HG03025 (cell line): ENCODE results near the gene INSC.
A peak's percentile ranks its signal among the peaks of the same experiment; 100 is the strongest.

Source experiments
- ATAC-seq: cut with Tn5 transposase; IDR thresholded peaks from one replicate; pipeline ENCODE4 v1.9.1; 2021; ENCODE audit warnings: mild to moderate bottlenecking, moderate library complexity; ENCODE audit not compliant: unreplicated experiment, low FRiP score

INSC gene

GRCh38 chr11:15108592-15109130 lies 6.1 kb upstream of the INSC start:
- ATAC-seq, result no peak

- ATAC-seq, result no peak
Measured at GRCh38 chr11:15109602-15110001, 5.1 kb upstream of the INSC start.

- ATAC-seq, result no peak
Measured at GRCh38 chr11:15111215-15111614, 3.5 kb upstream of the INSC start.

- ATAC-seq, result no peak
Measured at GRCh38 chr11:15112131-15112541, 2.6 kb upstream of the INSC start.

- peak; percentile 94 for ATAC-seq
Measured at GRCh38 chr11:15113381-15113780, 1.3 kb upstream of the INSC start.

- ATAC-seq, result no peak
Measured at GRCh38 chr11:15115686-15116085, 963 bp downstream of the INSC start.

- no peak for ATAC-seq
Measured at GRCh38 chr11:15117751-15118150, 3.0 kb downstream of the INSC start.

GRCh38 chr11:15118431-15118830 lies 3.7 kb downstream of the INSC start:
- ATAC-seq, result no peak

- no peak for ATAC-seq
Measured at GRCh38 chr11:15119352-15119751, 4.6 kb downstream of the INSC start.

- no peak for ATAC-seq
Measured at GRCh38 chr11:15119826-15120225, 5.1 kb downstream of the INSC start.

- no peak for ATAC-seq
Measured at GRCh38 chr11:15123849-15124248, 9.1 kb downstream of the INSC start.

GRCh38 chr11:15124528-15124927 lies 9.8 kb downstream of the INSC start:
- ATAC-seq, result no peak

GRCh38 chr11:15127341-15127740 lies 12.6 kb downstream of the INSC start:
- ATAC-seq, result no peak

GRCh38 chr11:15128621-15129020 lies 13.9 kb downstream of the INSC start:
- no peak for ATAC-seq

- ATAC-seq, result no peak
Measured at GRCh38 chr11:15136166-15136565, 21.4 kb downstream of the INSC start.

GRCh38 chr11:15139096-15139770 lies 24.5 kb downstream of the INSC start:
- ATAC-seq, result no peak

- ATAC-seq, result no peak
Measured at GRCh38 chr11:15139958-15140659, 25.4 kb downstream of the INSC start.

GRCh38 chr11:15141381-15141780 lies 26.7 kb downstream of the INSC start:
- ATAC-seq, result no peak

GRCh38 chr11:15142838-15143237 lies 28.1 kb downstream of the INSC start:
- no peak for ATAC-seq

GRCh38 chr11:15143855-15144254 lies 29.1 kb downstream of the INSC start:
- ATAC-seq, result no peak

GRCh38 chr11:15144347-15144746 lies 29.6 kb downstream of the INSC start:
- no peak for ATAC-seq

GRCh38 chr11:15145151-15145550 lies 30.4 kb downstream of the INSC start:
- ATAC-seq, result no peak
